Stimulated activated naive CD4-positive, alpha-beta T cell (primary cell): ENCODE results near the gene DOK7.

Source experiments
- DNase-seq, 6 experiments: peaks; one replicate each; lab custom pipeline; 2025; lab: John Stamatoyannopoulos, UW

The DOK7 gene

DNA sequence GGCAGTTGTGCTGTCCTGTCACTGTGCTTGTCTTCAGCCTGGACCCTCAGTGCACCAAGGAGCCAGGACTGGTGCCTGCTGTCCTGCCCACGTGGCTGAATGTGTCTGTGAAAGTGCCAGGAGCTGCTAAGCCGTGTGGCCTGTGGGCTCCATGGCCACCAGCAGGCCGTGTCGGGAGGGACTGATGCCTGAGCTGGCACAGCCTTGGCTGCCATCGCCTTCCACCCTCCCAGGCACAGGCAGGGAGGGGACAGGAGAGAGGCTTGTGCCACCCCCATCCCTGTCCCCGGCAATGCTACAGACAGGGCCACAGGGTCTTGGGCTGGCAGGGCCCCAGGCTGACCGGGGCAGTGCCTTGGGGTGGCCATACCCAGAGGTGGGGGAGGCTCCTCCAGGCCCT, 24.8 kb downstream of the DOK7 start:
- DNase-seq = no peak

DNA sequence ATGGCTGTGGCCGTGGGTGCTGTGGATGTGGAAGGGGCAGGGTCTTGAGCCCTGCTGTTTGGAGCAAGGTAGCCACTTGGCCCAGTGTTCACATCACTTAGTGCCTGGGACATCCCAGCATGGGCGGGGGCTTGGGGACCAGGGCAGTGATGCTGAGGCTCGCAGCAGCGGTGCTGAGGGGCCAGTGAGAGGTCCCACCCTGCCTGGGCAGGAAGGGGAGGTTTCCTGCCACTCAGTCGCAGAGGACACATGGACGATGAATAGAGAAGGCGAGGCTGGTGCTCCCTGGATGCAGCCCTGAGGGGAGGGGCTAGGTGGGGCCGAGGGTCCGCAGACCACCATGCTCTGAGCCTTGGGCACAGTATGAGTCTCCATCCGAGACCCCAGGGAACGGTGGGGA, 25.7 kb downstream of the DOK7 start:
- DNase-seq = no peak

GRCh38 chr4:3489451-3489962, 26.4 kb downstream of the DOK7 start:
- no peak for DNase-seq

GRCh38 chr4:3491681-3492405, 28.7 kb downstream of the DOK7 start:
- no peak for DNase-seq

GRCh38 chr4:3492741-3493719, 29.9 kb downstream of the DOK7 start:
- DNase-seq = no peak

- no peak for DNase-seq
Observed at GRCh38 chr4:3493720-3494461, 30.8 kb downstream of the DOK7 start.

- no peak for DNase-seq
Observed at GRCh38 chr4:3494462-3494871, 31.4 kb downstream of the DOK7 start.

- DNase-seq = no peak
Observed at GRCh38 chr4:3495204-3495975, 32.3 kb downstream of the DOK7 start.

GRCh38 chr4:3496021-3496420, 32.9 kb downstream of the DOK7 start:
- no peak for DNase-seq

- no peak for DNase-seq
Observed at GRCh38 chr4:3497095-3497494, 34.0 kb downstream of the DOK7 start.

DNA sequence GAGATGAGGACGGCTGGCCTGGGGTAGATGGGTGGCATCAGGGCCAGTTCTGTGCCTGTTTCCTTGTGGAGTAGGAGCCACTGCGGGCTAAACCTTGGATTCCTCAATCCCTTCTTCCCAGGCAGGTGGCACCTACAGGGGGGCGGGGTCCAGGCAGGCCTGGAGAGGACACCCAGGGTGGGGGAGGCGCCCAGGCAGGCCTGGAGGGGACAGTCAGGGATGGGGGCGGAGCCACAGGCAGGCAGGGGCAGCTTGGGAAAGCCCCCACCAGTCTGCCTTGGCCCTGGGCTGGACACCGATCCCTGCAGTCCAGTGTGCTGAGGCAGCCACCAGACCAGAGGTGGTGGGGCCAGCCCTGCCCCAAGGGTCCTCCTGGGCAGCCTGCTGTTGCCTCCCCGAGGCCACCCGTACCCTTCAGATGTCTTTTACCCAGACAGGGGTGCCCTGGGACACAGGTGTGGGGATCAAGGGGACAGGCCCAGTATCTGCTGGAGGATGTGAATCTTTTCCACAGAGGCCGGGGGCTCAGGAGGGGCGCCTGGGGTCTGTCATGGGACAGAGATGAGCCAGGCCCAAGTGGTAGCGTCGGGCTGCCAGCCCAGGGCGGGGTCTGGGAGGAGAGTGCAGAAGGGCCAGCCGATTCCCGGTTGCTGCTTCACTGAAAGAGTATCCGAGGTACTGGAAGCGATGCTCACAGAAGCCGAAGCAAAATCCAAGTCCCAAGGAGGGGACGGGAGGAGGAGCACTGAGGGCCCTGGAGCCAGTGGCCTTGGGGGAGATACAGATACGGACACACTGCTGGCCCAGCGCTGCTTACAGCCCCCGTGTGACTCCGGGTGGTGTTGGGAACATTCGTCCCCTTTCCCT, 34.6 kb downstream of the DOK7 start:
- DNase-seq = no peak

GRCh38 chr4:3498407-3498806, 35.3 kb downstream of the DOK7 start:
- no peak for DNase-seq

DNA sequence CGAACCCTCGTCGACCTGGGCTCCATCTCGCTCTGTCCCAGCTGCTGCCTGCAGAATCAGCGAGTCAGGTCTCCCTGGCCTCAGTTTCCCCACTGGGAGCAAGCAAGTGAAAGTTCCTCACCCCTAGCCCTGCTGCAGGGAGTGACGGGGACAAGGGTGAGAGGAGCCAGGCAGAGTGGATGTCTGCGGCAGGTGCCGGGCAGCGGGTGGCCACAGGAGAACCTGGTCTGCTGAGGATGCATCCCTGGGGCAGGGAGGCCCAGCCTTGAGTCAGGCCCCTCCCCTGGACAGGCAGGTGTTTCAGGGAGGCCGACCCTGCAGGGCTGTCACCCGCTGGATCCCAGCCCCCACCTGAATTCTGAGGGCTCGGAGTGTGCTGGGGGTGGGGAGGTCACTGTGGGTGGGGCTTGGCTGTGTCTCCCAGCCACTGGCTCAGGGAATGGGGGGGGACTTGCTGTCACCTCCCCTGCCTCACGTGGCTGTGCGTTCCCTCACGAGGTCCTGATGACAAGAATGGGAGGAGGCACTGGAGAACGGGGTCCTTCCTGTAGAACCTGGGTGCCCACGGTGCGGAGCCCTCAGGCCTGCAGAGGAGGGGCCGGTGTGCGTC, 35.9 kb downstream of the DOK7 start:
- DNase-seq = no peak

DNA sequence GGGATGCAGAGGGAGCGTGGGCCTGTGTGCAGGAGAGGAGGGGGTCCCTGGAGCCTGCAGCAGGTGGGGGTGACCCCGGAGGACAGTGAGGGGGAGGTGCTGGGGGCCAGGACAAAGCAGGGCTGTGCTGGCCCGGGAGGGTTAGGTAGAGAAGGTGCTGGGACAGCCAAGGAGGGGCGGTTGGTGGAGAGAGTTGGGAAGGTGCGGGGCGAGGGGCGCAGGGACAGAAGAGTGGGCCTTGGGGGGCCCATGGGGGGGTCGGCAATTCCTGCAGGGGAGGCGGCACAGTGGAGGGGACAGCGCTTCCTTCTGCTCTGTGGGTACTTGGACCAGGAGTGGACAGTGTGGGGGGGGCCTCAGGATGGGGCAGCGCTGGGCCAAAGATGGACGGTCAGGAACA, 36.6 kb downstream of the DOK7 start:
- no peak for DNase-seq

GRCh38 chr4:3500111-3500510, 37.0 kb downstream of the DOK7 start:
- DNase-seq = no peak

DNA sequence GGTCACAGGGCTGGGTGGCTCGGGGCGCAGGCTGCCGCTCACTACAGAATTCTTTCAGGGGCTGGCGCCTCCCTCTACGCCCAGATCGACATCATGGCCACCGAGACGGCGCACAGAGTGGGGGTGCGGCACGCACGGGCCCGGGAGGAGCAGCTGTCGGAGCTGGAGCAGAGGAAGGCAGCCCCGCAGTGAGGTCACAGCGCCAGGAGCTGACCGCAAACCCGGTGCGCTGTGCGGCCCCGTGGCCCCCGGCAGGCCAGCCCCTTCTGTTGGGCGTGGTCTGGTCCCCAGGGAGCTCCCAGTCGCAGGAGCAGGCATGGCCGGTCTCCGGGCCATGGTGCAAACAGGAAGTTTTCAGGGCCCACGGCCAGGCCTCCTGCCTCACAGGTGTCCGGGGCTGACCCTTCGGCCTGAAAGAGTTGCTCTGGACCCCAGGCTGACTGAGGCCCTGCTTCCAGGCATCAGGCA, 37.6 kb downstream of the DOK7 start:
- DNase-seq = no peak

DNA sequence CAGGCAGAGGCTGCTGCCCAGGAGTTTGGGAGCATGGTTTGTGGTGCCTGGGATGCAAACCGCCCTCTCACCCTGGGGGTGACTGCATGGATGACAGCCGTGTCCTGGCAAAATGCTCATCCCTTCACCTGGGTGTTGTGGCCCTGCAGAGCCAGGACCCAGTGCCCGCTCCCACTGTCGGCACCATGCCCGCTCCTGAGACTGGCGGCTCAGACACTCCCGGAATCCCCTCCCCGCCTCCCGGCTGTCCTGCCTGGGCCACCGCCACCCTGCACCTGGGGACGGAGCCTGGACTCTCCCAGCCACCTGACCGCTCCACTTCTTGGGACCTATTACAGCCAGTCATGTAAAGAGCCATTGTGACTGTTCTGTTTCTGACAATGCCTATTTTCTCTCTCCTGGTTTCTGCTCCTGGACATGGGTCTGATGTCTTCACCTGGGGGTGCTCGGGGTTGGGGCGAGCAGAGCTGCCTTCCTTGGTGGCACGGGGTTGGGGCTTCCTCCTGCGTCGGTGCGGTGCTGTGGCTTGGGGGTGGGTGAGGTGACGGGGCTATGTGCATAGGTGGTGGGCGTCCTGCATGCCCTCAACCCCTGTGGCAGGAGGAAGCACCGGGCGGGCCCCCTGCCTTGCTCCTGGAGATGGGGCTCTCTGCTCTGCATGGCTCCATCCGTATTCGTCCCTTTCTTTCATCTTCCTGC, 38.2 kb downstream of the DOK7 start:
- no peak for DNase-seq

- no peak for DNase-seq
Observed at GRCh38 chr4:3501825-3502425, 38.8 kb downstream of the DOK7 start.
